ENCODE data around the gene KRTAP10-8.
"Not testable (repeated sequence)": the region's sequence is repeated elsewhere in the genome, so short reads cannot be mapped to it uniquely, and the experiment has no call there.

KRTAP10-8 gene

DNA sequence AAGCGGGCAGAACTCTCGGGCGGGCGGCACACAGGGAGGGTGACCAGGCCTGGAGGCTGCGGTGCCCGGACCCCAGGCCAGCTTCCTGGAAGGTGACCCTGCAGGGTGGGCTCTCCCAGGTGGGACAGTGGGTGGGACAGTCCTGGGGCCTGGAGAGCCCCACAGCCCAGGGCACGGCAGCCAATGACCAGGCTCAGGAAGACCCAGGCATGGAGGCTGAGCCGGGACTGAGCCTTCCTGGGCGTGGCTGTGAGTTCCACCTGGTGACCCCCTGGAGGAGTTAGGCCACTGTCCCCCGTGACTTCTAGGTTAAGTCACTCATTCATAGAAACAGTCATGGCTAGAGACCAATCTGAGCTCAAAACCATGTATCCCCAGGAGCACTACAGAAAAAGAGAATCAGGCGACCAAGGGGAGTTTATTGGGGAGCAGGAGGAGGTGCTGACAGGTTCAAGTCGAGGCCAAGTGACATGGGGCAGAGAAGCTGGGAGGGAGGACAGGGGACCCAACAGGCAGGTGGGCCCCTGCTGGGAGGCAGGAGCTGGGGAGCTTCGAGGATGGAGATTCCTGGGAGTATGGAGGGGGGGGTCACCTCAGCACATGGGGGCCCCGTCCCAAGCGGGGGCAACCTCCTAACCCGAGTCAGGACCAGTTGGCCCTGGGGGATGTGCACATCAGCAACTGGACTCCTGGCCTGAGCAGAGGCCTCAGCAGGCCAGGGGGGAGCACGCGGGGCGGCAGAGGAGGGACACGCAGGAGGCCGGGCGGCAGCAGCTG lies 32.6 kb upstream of the KRTAP10-8 start:
- DNase-seq (ENCODE audit: low read depth in 3 of 3), result no peak

GRCh38 chr21:44579833-44580144 lies 32.1 kb upstream of the KRTAP10-8 start:
- DNase-seq (ENCODE audit: low read depth in 3 of 3), result no peak

GRCh38 chr21:44580231-44580821 lies 31.6 kb upstream of the KRTAP10-8 start, which contains the start of gene KRTAP10-5:
KRTAP10-5 (minus strand) TSS chr21:44580604; CDS start chr21:44580578, 26 bp downstream.
- DNase-seq (ENCODE audit: low read depth in 3 of 3), result not testable (repeated sequence)

- no peak for DNase-seq (ENCODE audit: low read depth in 3 of 3)
Measured at GRCh38 chr21:44581158-44581557, 30.7 kb upstream of the KRTAP10-8 start.

GRCh38 chr21:44582055-44582454 lies 29.8 kb upstream of the KRTAP10-8 start:
- DNase-seq (ENCODE audit: low read depth in 3 of 3), result no peak

- DNase-seq (ENCODE audit: low read depth in 3 of 3), result no peak
Measured at GRCh38 chr21:44583089-44583799, 28.6 kb upstream of the KRTAP10-8 start.

DNA sequence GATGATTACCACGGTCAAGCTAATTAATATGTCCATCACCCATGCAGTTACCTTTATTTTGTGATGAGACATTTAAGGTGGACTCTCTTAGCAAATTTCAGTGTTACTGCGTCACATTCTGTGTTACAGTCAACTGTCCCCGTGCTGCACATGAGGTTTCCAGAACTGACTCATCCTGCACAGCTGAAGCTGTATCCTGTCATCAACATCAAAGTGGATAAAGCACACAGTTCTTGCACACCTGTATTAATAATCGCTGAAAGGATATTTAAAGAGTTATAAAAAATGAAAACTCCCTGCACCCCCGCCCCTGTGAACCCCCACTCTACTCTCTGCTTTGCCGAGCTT lies 28.1 kb upstream of the KRTAP10-8 start:
- peak in 1 of 3 experiments; percentile 13 for DNase-seq (ENCODE audit: low read depth in 3 of 3)

DNA sequence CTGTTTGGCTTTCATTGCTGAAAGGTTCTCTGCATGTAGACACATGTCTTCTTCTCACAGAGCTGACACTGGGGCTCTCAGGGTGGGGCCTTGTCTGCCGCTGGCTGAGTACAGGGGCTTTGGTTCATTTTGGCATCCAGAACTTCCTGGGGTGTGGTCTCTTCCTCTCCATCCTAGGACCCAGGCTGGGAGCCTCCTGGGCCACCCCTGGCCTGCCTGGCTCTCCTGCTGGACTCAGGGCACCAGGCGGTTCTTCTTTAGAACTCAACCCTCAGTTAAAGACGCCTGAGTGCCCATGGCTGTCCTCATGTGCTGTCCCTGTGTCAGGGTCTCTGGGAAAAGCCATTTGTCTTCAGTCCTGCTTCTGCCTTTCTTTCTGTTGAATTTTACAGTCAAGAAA lies 26.0 kb upstream of the KRTAP10-8 start:
- no peak for DNase-seq (ENCODE audit: low read depth in 3 of 3)

DNA sequence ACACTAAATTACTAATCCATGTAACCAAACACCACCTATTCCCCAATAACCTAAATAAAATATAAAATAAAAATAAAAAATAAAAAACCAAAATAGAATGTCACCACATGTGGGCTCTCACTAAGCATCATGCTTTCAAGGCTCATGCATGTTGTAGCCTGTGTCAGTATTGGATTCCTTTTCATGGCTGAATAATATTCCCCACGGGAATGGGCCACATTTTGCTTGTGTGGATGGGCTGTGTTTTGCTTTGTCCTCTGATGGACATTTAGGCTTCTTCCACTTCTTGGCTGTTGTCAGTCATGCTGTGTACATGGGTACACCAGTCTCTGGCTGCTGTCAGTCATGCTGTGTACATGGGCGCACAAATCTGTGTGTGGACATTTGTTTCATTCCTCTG lies 22.8 kb upstream of the KRTAP10-8 start:
- no peak for DNase-seq (ENCODE audit: low read depth in 3 of 3)

DNA sequence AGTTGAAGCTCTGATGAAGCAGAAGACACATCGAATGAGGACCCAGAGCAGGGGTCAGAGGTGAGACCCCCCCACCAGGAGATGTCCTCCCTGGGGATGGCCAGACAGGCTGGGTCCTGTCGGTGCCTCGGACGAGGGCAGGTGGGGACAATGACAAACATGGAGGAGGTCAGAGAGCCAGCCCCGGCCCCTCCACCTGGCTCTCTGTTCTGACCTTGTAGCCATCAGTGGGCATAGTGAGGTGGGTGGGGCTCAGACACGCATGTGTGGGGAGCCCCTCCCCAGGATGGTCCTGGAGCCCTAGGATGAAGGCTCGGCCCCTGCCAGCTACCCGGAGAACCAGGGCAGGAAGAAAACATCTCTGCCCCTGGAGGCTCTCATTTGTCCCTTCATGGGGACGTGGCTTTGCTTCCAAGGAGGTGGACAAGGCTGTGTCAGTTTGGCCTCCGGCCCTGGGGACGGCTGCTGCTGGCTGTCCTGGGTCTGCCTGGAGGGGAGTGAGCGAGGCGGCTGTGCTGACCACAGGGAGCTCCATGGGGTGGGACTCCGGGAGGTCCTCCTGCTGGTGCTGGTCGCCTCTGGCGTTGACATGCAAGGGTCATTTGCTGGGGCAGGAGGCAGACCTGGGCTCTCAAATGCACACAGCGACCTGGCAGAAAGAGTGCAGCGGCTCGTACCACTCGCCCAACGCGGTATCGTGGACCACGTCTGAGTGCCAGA lies 22.1 kb upstream of the KRTAP10-8 start:
- DNase-seq (ENCODE audit: low read depth in 3 of 3), result no peak

DNA sequence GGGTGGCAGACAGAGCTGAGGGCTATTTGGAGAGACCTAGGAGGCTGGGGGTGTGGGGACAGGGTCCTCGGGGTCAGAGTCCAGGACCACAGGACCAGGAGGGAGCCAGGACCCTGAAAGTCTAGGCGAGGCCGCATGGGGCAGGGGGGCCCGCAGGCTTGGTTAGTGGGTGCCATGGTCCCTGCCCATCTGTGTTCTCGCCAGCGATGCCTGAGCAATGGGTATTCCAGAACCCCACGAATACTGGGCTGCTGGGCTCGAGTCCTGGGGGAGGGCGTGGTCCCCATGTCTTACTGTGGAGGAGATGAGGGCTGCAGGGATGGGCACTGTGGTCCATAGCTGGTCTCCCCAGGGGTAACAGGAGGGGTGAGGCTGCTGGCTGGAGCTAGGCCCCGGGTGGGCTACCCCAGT lies 21.6 kb upstream of the KRTAP10-8 start:
- no peak for DNase-seq (ENCODE audit: low read depth in 3 of 3)

DNA sequence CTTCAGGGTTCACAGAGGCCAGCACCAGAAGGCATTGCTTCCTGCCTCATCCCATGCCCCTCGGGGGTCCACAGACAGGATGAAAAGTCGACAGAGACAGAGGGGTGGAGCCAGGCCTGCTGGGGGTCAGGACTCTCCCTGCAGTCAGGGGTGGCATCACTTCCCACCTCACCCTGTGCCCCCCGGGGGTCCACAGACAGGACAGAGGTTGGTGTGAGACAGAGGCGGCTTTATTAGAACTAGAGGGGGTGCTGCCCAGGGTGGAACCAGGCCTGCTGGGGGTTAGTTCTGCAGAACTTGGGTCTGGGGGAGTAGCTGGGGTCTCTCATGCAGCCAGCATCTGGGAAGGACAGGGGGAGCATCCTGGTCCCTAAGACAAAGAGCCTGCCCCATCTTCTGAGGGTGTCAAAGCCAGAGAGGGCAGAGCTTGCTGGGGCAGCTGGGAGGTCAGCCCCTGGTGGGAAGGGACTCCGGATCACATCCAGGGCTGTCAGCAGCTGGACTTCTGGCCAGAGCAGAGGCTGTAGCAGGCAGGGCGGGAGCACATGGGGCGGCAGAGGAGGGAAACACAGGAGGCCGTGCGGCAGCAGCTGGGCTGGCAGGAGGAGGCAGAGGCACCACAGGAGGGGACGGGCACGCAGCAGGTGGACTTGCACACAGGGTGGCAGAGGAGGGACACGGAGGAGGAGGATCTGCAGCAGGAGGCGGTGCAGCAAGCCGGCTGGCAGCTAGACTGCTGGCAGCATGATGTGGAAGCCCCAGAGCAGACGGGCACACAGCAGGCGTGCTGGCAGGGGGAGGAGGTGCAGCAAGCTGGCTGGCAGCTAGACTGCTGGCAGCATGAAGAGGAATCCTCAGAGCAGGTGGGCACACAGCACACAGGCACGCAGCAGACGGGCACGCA lies 20.7 kb upstream of the KRTAP10-8 start:
- DNase-seq (ENCODE audit: low read depth in 3 of 3), result not testable (repeated sequence)

DNA sequence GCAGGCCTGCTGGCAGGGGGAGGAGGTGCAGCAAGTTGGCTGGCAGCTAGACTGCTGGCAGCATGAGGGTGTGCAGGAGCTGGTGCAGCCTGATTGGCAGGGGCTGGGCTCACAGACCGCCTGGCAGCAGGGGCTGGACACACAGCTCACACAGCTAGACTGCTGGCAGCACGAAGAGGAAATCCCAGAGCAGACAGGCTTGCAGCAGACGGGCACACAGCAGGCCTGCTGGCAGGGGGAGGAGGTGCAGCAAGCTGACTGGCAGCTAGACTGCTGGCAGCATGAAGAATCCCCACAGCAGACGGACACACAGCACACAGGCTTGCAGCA lies 20.1 kb upstream of the KRTAP10-8 start:
- not testable (repeated sequence) for DNase-seq (ENCODE audit: low read depth in 3 of 3)

- no peak for DNase-seq (ENCODE audit: low read depth in 3 of 3)
Measured at GRCh38 chr21:44592446-44593311, 19.2 kb upstream of the KRTAP10-8 start, which contains the start of gene KRTAP10-6. KRTAP10-6 (minus strand) TSS chr21:44592505; CDS start chr21:44592484, 21 bp downstream.

- DNase-seq (ENCODE audit: low read depth in 3 of 3), result no peak
Measured at GRCh38 chr21:44593598-44594405, 18.1 kb upstream of the KRTAP10-8 start.

- DNase-seq (ENCODE audit: low read depth in 3 of 3), result no peak
Measured at GRCh38 chr21:44594406-44594916, 17.4 kb upstream of the KRTAP10-8 start.

GRCh38 chr21:44595524-44595923 lies 16.4 kb upstream of the KRTAP10-8 start:
- no peak for DNase-seq (ENCODE audit: low read depth in 3 of 3)

DNA sequence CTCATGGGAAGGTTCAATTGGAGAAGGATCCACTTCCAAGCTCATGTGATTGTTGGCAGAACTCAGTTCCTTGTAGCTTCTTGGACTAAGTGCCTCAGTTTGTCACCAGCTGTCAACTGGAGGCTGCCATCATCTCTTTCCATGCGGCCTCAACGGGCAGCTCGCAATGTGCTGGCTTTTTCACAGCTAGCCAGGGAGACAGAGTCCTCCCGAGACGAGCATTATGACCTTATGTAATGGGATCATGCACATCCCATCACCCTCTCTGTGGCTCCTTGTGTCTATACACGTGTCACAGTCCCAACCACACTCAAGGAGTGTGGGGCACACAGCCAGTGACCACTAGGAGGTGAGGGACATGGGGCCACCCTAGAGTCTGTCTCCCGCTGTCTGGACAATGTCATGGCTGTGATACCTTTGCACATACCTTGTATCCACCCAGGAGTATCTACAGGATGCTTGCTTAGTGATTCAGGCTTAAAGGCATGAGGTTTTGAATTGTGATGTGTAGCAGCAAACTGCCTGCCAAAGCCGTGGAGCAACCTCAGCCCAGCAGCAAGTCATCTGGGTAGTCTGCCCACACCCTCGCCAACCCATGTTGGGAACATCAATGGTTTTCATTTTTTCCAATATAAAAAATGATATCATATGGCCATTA lies 15.7 kb upstream of the KRTAP10-8 start:
- DNase-seq (ENCODE audit: low read depth in 3 of 3), result no peak

DNA sequence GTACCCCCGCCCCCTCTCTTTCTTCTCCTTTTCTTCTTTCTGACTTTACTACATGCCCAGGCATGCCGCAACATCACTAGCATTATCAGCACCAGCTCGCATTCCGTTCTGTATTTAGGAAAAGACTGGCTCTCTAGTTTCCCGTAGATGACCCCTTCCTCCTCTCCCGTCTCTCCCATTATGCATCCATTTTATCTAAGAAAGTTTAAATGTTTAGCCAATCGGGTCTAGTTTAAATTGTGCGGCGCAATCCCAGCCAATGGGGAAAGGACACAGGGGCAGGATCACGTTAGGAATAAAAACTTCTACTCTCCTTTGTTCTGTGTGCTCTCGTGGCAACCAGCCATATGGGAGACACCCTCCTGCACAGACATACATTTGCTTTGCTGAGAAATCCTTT lies 13.8 kb upstream of the KRTAP10-8 start:
- no peak for DNase-seq (ENCODE audit: low read depth in 3 of 3)

Measured in stimulated activated CD4-positive, alpha-beta T cell treated with anti-CD3 and anti-CD28 coated beads, TNF-alpha, amount 100 ng/mL, for 4 hours (primary cell).